ENCODE results near the gene MYRIP.

- no peak for TF ChIP-seq POLR2A (IDR thresholded peaks at IDR 0.05)
- no peak for TF ChIP-seq CTCF (IDR thresholded peaks at IDR 0.05)
Measured at GRCh38 chr3:39760325-39760724, 49.1 kb upstream of the MYRIP start.

Data from adrenal gland (tissue), 5 donors.